NB4 (cell line): ENCODE results near the gene SARS1.

ENCODE experiments used
- POLR2A ChIP-seq: IDR thresholded peaks from 2 replicates; pipeline ENCODE4 v1.6.1; 2011; ENCODE audit warnings: mild to moderate bottlenecking; ENCODE audit not compliant: insufficient read length; ENCODE audit errors: extremely low read depth
- TF ChIP-seq, protein P1 (sequence below): IDR thresholded peaks from one replicate; pipeline ENCODE4 v1.5.1; 2012; ENCODE audit warnings: low read depth, low read length

DNA sequence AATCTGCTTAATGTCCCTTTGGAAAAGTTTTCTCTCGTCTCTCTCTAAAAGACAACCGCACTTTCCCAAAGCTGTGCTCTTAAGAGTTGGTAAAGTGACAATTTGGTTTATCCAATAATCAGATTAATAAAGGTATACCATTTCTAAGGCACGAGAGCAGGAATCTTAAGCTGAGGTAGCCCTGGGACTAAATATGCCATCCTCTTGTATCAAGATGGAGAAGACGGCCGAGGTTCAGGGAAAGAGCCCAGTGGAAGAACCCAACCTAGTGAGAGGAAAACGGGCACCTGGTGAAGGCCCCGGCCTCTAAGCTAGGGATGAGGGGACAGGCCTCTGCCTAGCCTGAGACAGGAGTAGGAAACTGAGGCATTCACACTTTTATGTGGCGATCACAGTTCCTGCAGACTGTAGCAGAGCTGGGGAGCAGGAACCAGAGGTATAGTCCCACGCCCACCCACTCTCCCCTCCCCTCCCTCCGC lies 334 bp upstream of the SARS1 start:
- TF ChIP-seq, protein P1, sequence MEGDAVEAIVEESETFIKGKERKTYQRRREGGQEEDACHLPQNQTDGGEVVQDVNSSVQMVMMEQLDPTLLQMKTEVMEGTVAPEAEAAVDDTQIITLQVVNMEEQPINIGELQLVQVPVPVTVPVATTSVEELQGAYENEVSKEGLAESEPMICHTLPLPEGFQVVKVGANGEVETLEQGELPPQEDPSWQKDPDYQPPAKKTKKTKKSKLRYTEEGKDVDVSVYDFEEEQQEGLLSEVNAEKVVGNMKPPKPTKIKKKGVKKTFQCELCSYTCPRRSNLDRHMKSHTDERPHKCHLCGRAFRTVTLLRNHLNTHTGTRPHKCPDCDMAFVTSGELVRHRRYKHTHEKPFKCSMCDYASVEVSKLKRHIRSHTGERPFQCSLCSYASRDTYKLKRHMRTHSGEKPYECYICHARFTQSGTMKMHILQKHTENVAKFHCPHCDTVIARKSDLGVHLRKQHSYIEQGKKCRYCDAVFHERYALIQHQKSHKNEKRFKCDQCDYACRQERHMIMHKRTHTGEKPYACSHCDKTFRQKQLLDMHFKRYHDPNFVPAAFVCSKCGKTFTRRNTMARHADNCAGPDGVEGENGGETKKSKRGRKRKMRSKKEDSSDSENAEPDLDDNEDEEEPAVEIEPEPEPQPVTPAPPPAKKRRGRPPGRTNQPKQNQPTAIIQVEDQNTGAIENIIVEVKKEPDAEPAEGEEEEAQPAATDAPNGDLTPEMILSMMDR = no peak
- TF ChIP-seq POLR2A = no peak
